ENCODE measurements around the gene SLC14A1. TPM values are rescaled to one million over a fixed set of nuclear protein-coding genes. Genes with fewer than 3 reads are reported as not detected.

The SLC14A1 gene
- total and polyA plus RNA-seq, 10 donors = 3.4 to 26.0 (median 9.2) TPM

DNA sequence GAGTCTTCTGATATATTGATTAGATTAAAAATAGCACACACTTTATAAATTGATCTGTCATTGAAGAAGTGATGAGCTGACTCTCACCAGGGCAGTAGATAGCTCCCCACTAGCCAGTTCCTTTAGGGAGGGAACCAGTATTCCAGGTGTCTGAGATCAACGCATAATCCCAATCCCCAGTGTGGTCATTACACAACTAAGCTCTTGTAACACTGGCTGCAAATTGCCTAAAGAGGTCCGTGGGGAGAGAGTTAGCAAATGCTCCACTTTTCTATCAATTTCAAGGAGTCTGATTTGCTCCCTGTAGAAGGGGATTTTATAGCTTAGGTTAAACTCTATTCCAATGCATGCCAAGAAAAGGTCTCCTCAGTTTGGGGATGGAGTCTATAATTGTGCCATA lies 7.7 kb downstream of the SLC14A1 start:
- DNase-seq = no peak
- no peaks in the 10 kb centered on the region for H3K27me3 ChIP-seq (replicated peaks in 1 of 7)
- TF ChIP-seq, protein P1, sequence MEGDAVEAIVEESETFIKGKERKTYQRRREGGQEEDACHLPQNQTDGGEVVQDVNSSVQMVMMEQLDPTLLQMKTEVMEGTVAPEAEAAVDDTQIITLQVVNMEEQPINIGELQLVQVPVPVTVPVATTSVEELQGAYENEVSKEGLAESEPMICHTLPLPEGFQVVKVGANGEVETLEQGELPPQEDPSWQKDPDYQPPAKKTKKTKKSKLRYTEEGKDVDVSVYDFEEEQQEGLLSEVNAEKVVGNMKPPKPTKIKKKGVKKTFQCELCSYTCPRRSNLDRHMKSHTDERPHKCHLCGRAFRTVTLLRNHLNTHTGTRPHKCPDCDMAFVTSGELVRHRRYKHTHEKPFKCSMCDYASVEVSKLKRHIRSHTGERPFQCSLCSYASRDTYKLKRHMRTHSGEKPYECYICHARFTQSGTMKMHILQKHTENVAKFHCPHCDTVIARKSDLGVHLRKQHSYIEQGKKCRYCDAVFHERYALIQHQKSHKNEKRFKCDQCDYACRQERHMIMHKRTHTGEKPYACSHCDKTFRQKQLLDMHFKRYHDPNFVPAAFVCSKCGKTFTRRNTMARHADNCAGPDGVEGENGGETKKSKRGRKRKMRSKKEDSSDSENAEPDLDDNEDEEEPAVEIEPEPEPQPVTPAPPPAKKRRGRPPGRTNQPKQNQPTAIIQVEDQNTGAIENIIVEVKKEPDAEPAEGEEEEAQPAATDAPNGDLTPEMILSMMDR (IDR thresholded peaks at IDR 0.05 in 8 of 11, conservative IDR thresholded peaks at IDR 0.05 in 3 of 11) = no peak
- TF ChIP-seq POLR2A (IDR thresholded peaks at IDR 0.05) = no peak
- TF ChIP-seq POLR2AphosphoS5 (IDR thresholded peaks at IDR 0.05) = no peak
- intact Hi-C loops (cut with DNase I; ENCODE audit: low total_unique reads) = no loop called here
- no peaks in the 10 kb centered on the region for H3K36me3 ChIP-seq
- WGBS, 5 donors = 60 to 94% (median 75%) methylated on average over 2 of the region's 2 CpGs
- no peaks in the 10 kb centered on the region for H3K9me3 ChIP-seq
- no peak overlapping the region for H3K27ac ChIP-seq
- no peaks in the 10 kb centered on the region for H3K4me1 ChIP-seq
- no peak overlapping the region for H3K4me3 ChIP-seq

- Histone ChIP-seq H3K27me3 (replicated peaks in 1 of 7) (no peaks in the 10 kb centered on the region), H3K36me3 (no peaks in the 10 kb centered on the region), H3K4me1 (no peaks in the 10 kb centered on the region), H3K27ac (no peak overlapping the region), H3K4me3 (no peak overlapping the region), H3K9me3 (no peaks in the 10 kb centered on the region)
- WGBS, 5 donors = 89 to 93% (median 92%) methylated on average over 7 of the region's 7 CpGs
- TF ChIP-seq POLR2AphosphoS5 (IDR thresholded peaks at IDR 0.05) = no peak
- TF ChIP-seq, protein P1 (IDR thresholded peaks at IDR 0.05 in 8 of 11, conservative IDR thresholded peaks at IDR 0.05 in 3 of 11) = no peak
- no peak for TF ChIP-seq POLR2A (IDR thresholded peaks at IDR 0.05)
- DNase-seq = no peak
- intact Hi-C loops (cut with DNase I; ENCODE audit: low total_unique reads) = no loop called here
These were observed 9.6 kb downstream of the SLC14A1 start for GRCh38 chr18:45733535-45733934.

- intact Hi-C loops (cut with DNase I; ENCODE audit: low total_unique reads) = no loop called here
These were observed 10.5 kb downstream of the SLC14A1 start for GRCh38 chr18:45734505-45734904.

DNA sequence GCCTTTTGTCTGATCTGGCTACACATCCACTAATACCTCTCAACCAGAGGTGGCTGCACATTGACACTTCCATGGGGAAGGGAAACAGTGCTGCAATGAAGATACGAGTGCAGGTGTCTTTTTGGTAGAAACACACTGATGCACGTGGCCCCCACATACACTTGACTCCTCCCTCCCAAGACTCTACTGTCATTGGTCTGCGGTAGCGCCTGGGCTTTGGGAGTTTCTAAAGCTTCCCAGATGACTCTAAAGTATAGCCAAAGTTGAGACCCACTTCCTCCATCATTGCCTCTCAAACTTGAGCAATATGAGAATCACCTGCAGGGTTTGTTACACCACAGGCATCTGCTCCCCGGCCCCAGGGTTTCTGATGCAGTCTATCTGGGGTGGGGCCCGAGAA lies 11.0 kb downstream of the SLC14A1 start:
- no peaks in the 10 kb centered on the region for H3K9me3 ChIP-seq
- DNase-seq = no peak
- TF ChIP-seq POLR2AphosphoS5 (IDR thresholded peaks at IDR 0.05) (no peak), POLR2A (IDR thresholded peaks at IDR 0.05) (no peak)
- TF ChIP-seq, protein P1 (IDR thresholded peaks at IDR 0.05 in 8 of 11, conservative IDR thresholded peaks at IDR 0.05 in 3 of 11) = no peak
- no peak overlapping the region for H3K27ac ChIP-seq
- no peaks in the 10 kb centered on the region for H3K4me1 ChIP-seq
- H3K4me3 ChIP-seq = no peak overlapping the region
- H3K36me3 ChIP-seq = no peaks in the 10 kb centered on the region
- 85 to 92% (median 87%) methylated on average over 6 of the region's 6 CpGs for WGBS, 5 donors
- intact Hi-C loops (cut with DNase I; ENCODE audit: low total_unique reads) = no loop called here
- H3K27me3 ChIP-seq (replicated peaks in 1 of 7) = no peaks in the 10 kb centered on the region

More at GRCh38 chr18:45734505-45734904, 10.5 kb downstream of the SLC14A1 start:
- 92 to 94% (median 93%) methylated on average over 5 of the region's 5 CpGs for WGBS, 5 donors
- TF ChIP-seq, protein P1 (IDR thresholded peaks at IDR 0.05 in 8 of 11, conservative IDR thresholded peaks at IDR 0.05 in 3 of 11) = no peak
- TF ChIP-seq POLR2A (IDR thresholded peaks at IDR 0.05) (no peak), POLR2AphosphoS5 (IDR thresholded peaks at IDR 0.05) (no peak)
- Histone ChIP-seq H3K9me3 (no peaks in the 10 kb centered on the region), H3K27ac (no peak overlapping the region), H3K27me3 (replicated peaks in 1 of 7) (no peaks in the 10 kb centered on the region), H3K4me1 (no peaks in the 10 kb centered on the region), H3K36me3 (no peaks in the 10 kb centered on the region), H3K4me3 (no peak overlapping the region)
- no peak for DNase-seq
